GM18526 (cell line): Measurements from ENCODE around the gene CARM1.

ENCODE experiments used
- POLR2A ChIP-seq: IDR thresholded peaks from 3 replicates; pipeline ENCODE4 v1.6.1; 2011; ENCODE audit not compliant: insufficient read length; ENCODE audit errors: extremely low read depth

The CARM1 gene

GRCh38 chr19:10885201-10886169 lies 14.1 kb downstream of the CARM1 start:
- TF ChIP-seq POLR2A: no peak

GRCh38 chr19:10887616-10888367 lies 16.4 kb downstream of the CARM1 start:
- TF ChIP-seq POLR2A: no peak

- no peak for TF ChIP-seq POLR2A
Measured at GRCh38 chr19:10888421-10888866, 17.1 kb downstream of the CARM1 start.

- no peak for TF ChIP-seq POLR2A
Measured at GRCh38 chr19:10889880-10890279, 18.5 kb downstream of the CARM1 start.

GRCh38 chr19:10891405-10892086 lies 20.2 kb downstream of the CARM1 start:
- no peak for TF ChIP-seq POLR2A

- TF ChIP-seq POLR2A: no peak
Measured at GRCh38 chr19:10892256-10892655, 20.9 kb downstream of the CARM1 start.

GRCh38 chr19:10894911-10895213 lies 23.5 kb downstream of the CARM1 start:
- no peak for TF ChIP-seq POLR2A

- no peak for TF ChIP-seq POLR2A
Measured at GRCh38 chr19:10895363-10895762, 24.0 kb downstream of the CARM1 start.

GRCh38 chr19:10895920-10896319 lies 24.6 kb downstream of the CARM1 start:
- TF ChIP-seq POLR2A: no peak

GRCh38 chr19:10896851-10897526 lies 25.6 kb downstream of the CARM1 start:
- no peak for TF ChIP-seq POLR2A

GRCh38 chr19:10898633-10899032 lies 27.3 kb downstream of the CARM1 start:
- TF ChIP-seq POLR2A: no peak

GRCh38 chr19:10899151-10899653 lies 27.8 kb downstream of the CARM1 start:
- no peak for TF ChIP-seq POLR2A

GRCh38 chr19:10907925-10908324 lies 36.6 kb downstream of the CARM1 start:
- TF ChIP-seq POLR2A: no peak

GRCh38 chr19:10908380-10908960 lies 37.1 kb downstream of the CARM1 start:
- TF ChIP-seq POLR2A: no peak
